Measurements from ENCODE around the gene MYZAP.
A peak's percentile ranks its signal among the peaks of the same experiment; 100 is the strongest.

The MYZAP gene

DNA sequence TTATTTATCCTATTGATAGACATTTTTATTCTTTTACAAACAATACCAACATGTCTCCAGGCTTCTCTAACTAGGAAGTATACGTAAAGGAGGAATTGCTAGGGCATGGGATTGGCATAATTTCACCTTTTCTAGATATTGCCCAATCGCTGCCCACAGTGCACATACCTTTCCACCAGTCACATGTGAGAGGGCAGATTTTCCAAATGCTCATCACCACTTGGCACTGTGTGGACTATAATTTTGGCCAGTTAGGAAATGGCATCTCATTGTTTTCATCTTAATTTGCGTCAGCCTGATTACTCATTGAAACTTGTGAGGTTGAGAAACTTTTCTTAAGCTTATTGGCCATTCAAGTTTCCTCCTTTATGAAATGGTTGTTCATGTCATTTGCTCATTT lies 57.4 kb downstream of the MYZAP start:
- Histone ChIP-seq H3K27ac (ENCODE audit: low read length) (no peak overlapping the region), H3K4me1 (ENCODE audit: insufficient read depth, low read length) (peaks cover 8% of the 10 kb centered on the region; the same call in 1 of the 2 replicates), H3K36me3 (ENCODE audit: insufficient read depth, low read length) (no peaks in the 10 kb centered on the region), H3K27me3 (ENCODE audit: insufficient read depth, low read length, poor library complexity) (peaks cover 7% of the 10 kb centered on the region), H3K9ac (ENCODE audit: low read depth, low read length) (no peak overlapping the region), H3K4me2 (ENCODE audit: insufficient read depth, low read length) (no peak overlapping the region), H2AFZ (ENCODE audit: low read depth, low read length) (no peak overlapping the region), H3K79me2 (ENCODE audit: insufficient read depth, low read length) (no peaks in the 10 kb centered on the region), H4K20me1 (ENCODE audit: insufficient read depth, low read length) (no peaks in the 10 kb centered on the region), H3K9me3 (ENCODE audit: insufficient read depth, low read length, severe bottlenecking) (no peaks in the 10 kb centered on the region), H3K4me3 (ENCODE audit: low read depth in 1 of 2, low read length in 2 of 2) (no peak overlapping the region)
- no peak for TF ChIP-seq EZH2 (IDR thresholded peaks at IDR 0.05; ENCODE audit: borderline replicate concordance, low read depth, low read length, severe bottlenecking)
- TF ChIP-seq, protein P1, sequence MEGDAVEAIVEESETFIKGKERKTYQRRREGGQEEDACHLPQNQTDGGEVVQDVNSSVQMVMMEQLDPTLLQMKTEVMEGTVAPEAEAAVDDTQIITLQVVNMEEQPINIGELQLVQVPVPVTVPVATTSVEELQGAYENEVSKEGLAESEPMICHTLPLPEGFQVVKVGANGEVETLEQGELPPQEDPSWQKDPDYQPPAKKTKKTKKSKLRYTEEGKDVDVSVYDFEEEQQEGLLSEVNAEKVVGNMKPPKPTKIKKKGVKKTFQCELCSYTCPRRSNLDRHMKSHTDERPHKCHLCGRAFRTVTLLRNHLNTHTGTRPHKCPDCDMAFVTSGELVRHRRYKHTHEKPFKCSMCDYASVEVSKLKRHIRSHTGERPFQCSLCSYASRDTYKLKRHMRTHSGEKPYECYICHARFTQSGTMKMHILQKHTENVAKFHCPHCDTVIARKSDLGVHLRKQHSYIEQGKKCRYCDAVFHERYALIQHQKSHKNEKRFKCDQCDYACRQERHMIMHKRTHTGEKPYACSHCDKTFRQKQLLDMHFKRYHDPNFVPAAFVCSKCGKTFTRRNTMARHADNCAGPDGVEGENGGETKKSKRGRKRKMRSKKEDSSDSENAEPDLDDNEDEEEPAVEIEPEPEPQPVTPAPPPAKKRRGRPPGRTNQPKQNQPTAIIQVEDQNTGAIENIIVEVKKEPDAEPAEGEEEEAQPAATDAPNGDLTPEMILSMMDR (IDR thresholded peaks at IDR 0.05; ENCODE audit: borderline replicate concordance, extremely low read depth, low read length, poor library complexity, severe bottlenecking) = no peak
- DNase-seq (no peak), ATAC-seq (ENCODE audit: insufficient read depth, low read depth) (no peak)

DNA sequence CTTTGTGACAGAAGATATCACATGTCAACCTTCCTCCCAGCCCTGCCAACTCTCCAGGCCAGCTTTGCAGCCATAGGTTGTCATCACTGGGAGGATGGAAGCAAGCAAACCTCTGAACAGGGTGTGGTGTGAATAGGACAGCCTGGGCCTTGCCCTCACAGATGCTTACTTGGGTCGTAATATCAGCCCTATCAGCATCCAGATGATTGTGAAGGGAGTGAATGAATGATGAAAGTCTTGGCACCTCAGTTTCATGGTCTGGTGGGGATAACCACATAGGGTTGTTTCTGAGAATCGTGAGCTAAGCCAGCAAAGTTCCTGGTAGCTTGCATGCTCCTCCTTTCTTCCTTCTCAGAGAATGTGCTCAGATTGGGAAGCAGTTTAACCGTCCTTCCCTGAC lies 59.7 kb downstream of the MYZAP start:
- Histone ChIP-seq H3K79me2 (ENCODE audit: insufficient read depth, low read length) (no peaks in the 10 kb centered on the region), H3K4me3 (ENCODE audit: low read depth in 1 of 2, low read length in 2 of 2) (no peak overlapping the region), H4K20me1 (ENCODE audit: insufficient read depth, low read length) (no peaks in the 10 kb centered on the region), H2AFZ (ENCODE audit: low read depth, low read length) (no peak overlapping the region), H3K4me1 (ENCODE audit: insufficient read depth, low read length) (peaks cover 8% of the 10 kb centered on the region; the same call in 1 of the 2 replicates), H3K9me3 (ENCODE audit: insufficient read depth, low read length, severe bottlenecking) (no peaks in the 10 kb centered on the region), H3K9ac (ENCODE audit: low read depth, low read length) (no peak overlapping the region), H3K27me3 (ENCODE audit: insufficient read depth, low read length, poor library complexity) (peaks cover 3% of the 10 kb centered on the region), H3K27ac (ENCODE audit: low read length) (no peak overlapping the region), H3K4me2 (ENCODE audit: insufficient read depth, low read length) (no peak overlapping the region), H3K36me3 (ENCODE audit: insufficient read depth, low read length) (no peaks in the 10 kb centered on the region)
- ATAC-seq (ENCODE audit: insufficient read depth, low read depth) = peak; percentile 90
- TF ChIP-seq EZH2 (IDR thresholded peaks at IDR 0.05; ENCODE audit: borderline replicate concordance, low read depth, low read length, severe bottlenecking) = no peak
- TF ChIP-seq, protein P1 (IDR thresholded peaks at IDR 0.05; ENCODE audit: borderline replicate concordance, extremely low read depth, low read length, poor library complexity, severe bottlenecking) = no peak
- peak; percentile 58 for DNase-seq

DNA sequence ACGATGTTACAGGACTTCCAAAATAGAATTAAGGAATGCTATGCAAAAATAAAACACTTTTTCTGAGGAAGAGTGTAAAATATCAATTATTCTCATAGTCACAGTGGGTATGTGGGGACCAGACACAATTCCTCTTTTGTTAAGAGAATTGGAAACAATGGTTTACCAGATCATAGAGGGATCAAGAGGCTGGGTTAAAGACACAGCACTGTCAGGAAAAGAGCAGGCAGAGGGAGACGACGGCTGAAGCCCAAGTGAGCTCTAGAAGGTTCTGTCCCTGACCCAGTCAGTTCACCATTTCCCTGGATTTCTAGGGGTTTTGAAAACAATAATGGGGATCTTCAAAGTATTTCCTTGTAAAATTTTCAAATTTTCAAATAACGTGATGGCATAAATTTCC lies 60.8 kb downstream of the MYZAP start:
- no peak for ATAC-seq (ENCODE audit: insufficient read depth, low read depth)
- peaks cover 3% of the 10 kb centered on the region for H3K27me3 ChIP-seq (ENCODE audit: insufficient read depth, low read length, poor library complexity)

More for the DNA sequence above, 60.8 kb downstream of the MYZAP start:
- no peaks in the 10 kb centered on the region for H3K9me3 ChIP-seq (ENCODE audit: insufficient read depth, low read length, severe bottlenecking)
- no peak for TF ChIP-seq EZH2 (IDR thresholded peaks at IDR 0.05; ENCODE audit: borderline replicate concordance, low read depth, low read length, severe bottlenecking)
- TF ChIP-seq, protein P1 (IDR thresholded peaks at IDR 0.05; ENCODE audit: borderline replicate concordance, extremely low read depth, low read length, poor library complexity, severe bottlenecking) = no peak
- H3K36me3 ChIP-seq (ENCODE audit: insufficient read depth, low read length) = no peaks in the 10 kb centered on the region
- DNase-seq = no peak
- H3K9ac ChIP-seq (ENCODE audit: low read depth, low read length) = no peak overlapping the region
- H3K4me3 ChIP-seq (ENCODE audit: low read depth in 1 of 2, low read length in 2 of 2) = no peak overlapping the region
- no peak overlapping the region for H3K27ac ChIP-seq (ENCODE audit: low read length)
- no peak overlapping the region for H3K4me2 ChIP-seq (ENCODE audit: insufficient read depth, low read length)
- H3K4me1 ChIP-seq (ENCODE audit: insufficient read depth, low read length) = peaks cover 8% of the 10 kb centered on the region; the same call in 1 of the 2 replicates
- H3K79me2 ChIP-seq (ENCODE audit: insufficient read depth, low read length) = no peaks in the 10 kb centered on the region
- H4K20me1 ChIP-seq (ENCODE audit: insufficient read depth, low read length) = no peaks in the 10 kb centered on the region
- H2AFZ ChIP-seq (ENCODE audit: low read depth, low read length) = no peak overlapping the region
